Liver (tissue), 9 donors: Measurements from ENCODE around the gene LRP3. TPM values are rescaled to one million over a fixed set of nuclear protein-coding genes. Genes with fewer than 3 reads are reported as not detected.

ENCODE experiments used
- DNase-seq: peaks from one replicate; pipeline ENCODE4 v3.0.0-alpha.2; 2017; ENCODE audit warnings: low spot score
- H3K27ac ChIP-seq, 2 donors: one replicate each; pipeline ENCODE4 v1.7.0; 2013; ENCODE audit warnings: inconsistent platforms in 2 of 2, low read length in 2 of 2, control low read depth in 1 of 2, low read depth in 1 of 2, mild to moderate bottlenecking in 1 of 2
- H3K27me3 ChIP-seq, 4 donors: one replicate each; pipeline versions ENCODE4 v1.6.1 to v1.7.0; 2013; ENCODE audit warnings: low read length in 3 of 4, inconsistent platforms in 1 of 4, mild to moderate bottlenecking in 1 of 4, moderate library complexity in 1 of 4; ENCODE audit not compliant: control insufficient read depth in 4 of 4, insufficient read depth in 4 of 4
- H3K36me3 ChIP-seq, 4 donors: one replicate each; pipeline versions ENCODE4 v1.6.1 to v1.7.0; 2013; ENCODE audit warnings: low read length in 3 of 4, mild to moderate bottlenecking in 3 of 4, low read depth in 1 of 4, moderate library complexity in 1 of 4; ENCODE audit not compliant: control insufficient read depth in 4 of 4, insufficient read depth in 3 of 4
- H3K4me1 ChIP-seq, 4 donors: one replicate each; pipeline versions ENCODE4 v1.6.1 to v1.7.0; 2013; ENCODE audit warnings: low read length in 3 of 4, mild to moderate bottlenecking in 3 of 4, moderate library complexity in 1 of 4; ENCODE audit not compliant: control insufficient read depth in 4 of 4, insufficient read depth in 4 of 4
- H3K4me3 ChIP-seq, 3 donors: one replicate each; pipeline versions ENCODE4 v1.6.1 to v1.7.0; 2013; ENCODE audit warnings: low read length in 3 of 3, control low read depth in 1 of 3, low read depth in 1 of 3, mild to moderate bottlenecking in 1 of 3
- H3K9ac ChIP-seq, 2 donors: one replicate each; pipeline ENCODE4 v1.7.0; 2013; ENCODE audit warnings: low read length in 2 of 2, mild to moderate bottlenecking in 2 of 2, moderate library complexity in 2 of 2, control low read depth in 1 of 2, low read depth in 1 of 2
- H3K9me3 ChIP-seq, 4 donors: one replicate each; pipeline versions ENCODE4 v1.6.1 to v1.7.0; 2013; ENCODE audit warnings: low read length in 3 of 4; ENCODE audit not compliant: control insufficient read depth in 4 of 4
- ATF3 ChIP-seq: IDR thresholded peaks from 2 replicates; pipeline ENCODE4 v1.6.1; 2016; ENCODE audit warnings: antibody characterized with exemption
- CTCF ChIP-seq: fragments of 150-350 bp; IDR thresholded peaks from 2 replicates; pipeline ENCODE4 v1.5.1; 2017; ENCODE audit warnings: improper control_type of control experiment, low read depth, low read length; ENCODE audit not compliant: missing input control
- EGR1 ChIP-seq, 2 donors: IDR thresholded peaks; 2 replicates each; pipeline ENCODE4 v1.6.1; 2016 to 2018; ENCODE audit warnings: antibody characterized with exemption in 2 of 2, low read depth in 2 of 2
- FOXA1 ChIP-seq: IDR thresholded peaks from 2 replicates; pipeline ENCODE4 v1.6.1; 2016; ENCODE audit warnings: antibody characterized with exemption
- FOXA2 ChIP-seq: IDR thresholded peaks from 2 replicates; pipeline ENCODE4 v1.6.1; 2016; ENCODE audit warnings: antibody characterized with exemption
- GABPA ChIP-seq, 2 donors: IDR thresholded peaks in 1 of 2; conservative IDR thresholded peaks in 1 of 2; 2 replicates each; pipeline ENCODE4 v1.6.1; 2016; ENCODE audit warnings: antibody characterized with exemption in 2 of 2, mild to moderate bottlenecking in 1 of 2, moderate library complexity in 1 of 2
- HNF4A ChIP-seq, 2 donors: conservative IDR thresholded peaks; 2 replicates each; pipeline ENCODE4 v1.6.1; 2016; ENCODE audit warnings: antibody characterized with exemption in 2 of 2, mild to moderate bottlenecking in 2 of 2
- HNF4G ChIP-seq: IDR thresholded peaks from 2 replicates; pipeline ENCODE4 v1.6.1; 2016; ENCODE audit warnings: antibody characterized with exemption
- JUND ChIP-seq, 2 donors: IDR thresholded peaks; 2 replicates each; pipeline ENCODE4 v1.6.1; 2016; ENCODE audit warnings: antibody characterized with exemption in 2 of 2
- MAX ChIP-seq: IDR thresholded peaks from 2 replicates; pipeline ENCODE4 v1.6.1; 2016; ENCODE audit warnings: antibody characterized with exemption
- NR2F2 ChIP-seq: IDR thresholded peaks from 2 replicates; pipeline ENCODE4 v1.6.1; 2016; ENCODE audit warnings: antibody characterized with exemption
- RAD21 ChIP-seq, 2 donors: IDR thresholded peaks; 2 replicates each; pipeline ENCODE4 v1.6.1; 2016; ENCODE audit warnings: antibody characterized with exemption in 2 of 2, mild to moderate bottlenecking in 2 of 2
- REST ChIP-seq: IDR thresholded peaks from 2 replicates; pipeline ENCODE4 v1.6.1; 2016; ENCODE audit warnings: antibody characterized with exemption, mild to moderate bottlenecking
- RXRA ChIP-seq, 2 donors: IDR thresholded peaks; 2 replicates each; pipeline ENCODE4 v1.6.1; 2017 to 2018; ENCODE audit warnings: antibody characterized with exemption in 2 of 2, mild to moderate bottlenecking in 1 of 2
- SP1 ChIP-seq: IDR thresholded peaks from 2 replicates; pipeline ENCODE4 v1.6.1; 2018; ENCODE audit warnings: antibody characterized with exemption, mild to moderate bottlenecking
- TAF1 ChIP-seq: conservative IDR thresholded peaks from 2 replicates; pipeline ENCODE4 v1.6.1; 2016; ENCODE audit warnings: antibody characterized with exemption, mild to moderate bottlenecking
- YY1 ChIP-seq: IDR thresholded peaks from 2 replicates; pipeline ENCODE4 v1.6.1; 2016; ENCODE audit warnings: antibody characterized with exemption, mild to moderate bottlenecking
- ZBTB33 ChIP-seq: IDR thresholded peaks from 2 replicates; pipeline ENCODE4 v1.6.1; 2016; ENCODE audit warnings: antibody characterized with exemption
- whole genome bisulfite sequencing: extraction: QIAGEN DNeasy Blood & Tissue Kit; methylation state at CpG from one replicate; pipeline ENCODE4 v1.1.7; 2013; 5-methylcytosine and 5-hydroxymethylcytosine counted together
- polyA plus RNA-seq, 2 donors: library from polyadenylated mRNA; stranded (reverse) in 1 of 2; unstranded in 1 of 2; fragments of 200-250 nt in 1 of 2; fragments of >200 nt in 1 of 2; fragmentation: Nextera tagmentation in 1 of 2; extraction: Ambion mirVana in 1 of 2; gene quantifications; one replicate each; pipeline versions ENCODE4 v1.2.1 to v1.2.3, GENCODE V29; 2013 to 2015
- total RNA-seq, 2 donors: library from RNA; depleted of rRNA; stranded (reverse); fragments of >200 nt; gene quantifications; one replicate each; pipeline ENCODE4 v1.2.3, GENCODE V29; 2014
- donor health status: healthy.
- donor health status: healthy.
- donor health status: healthy.
- donor health status: healthy.
- donor health status: healthy.

LRP3 gene
- total and polyA plus RNA-seq, 4 donors = 2.5 to 42.3 (median 15.4) TPM

- Histone ChIP-seq H3K36me3 (peaks cover 0 to 25% (median 8%) of the 10 kb centered on the region in 4 donors), H3K9ac (no peak overlapping the region), H3K4me3 (no peak overlapping the region), H3K9me3 (no peaks in the 10 kb centered on the region), H3K27me3 (no peaks in the 10 kb centered on the region), H3K4me1 (peaks cover 7 to 16% (median 10%) of the 10 kb centered on the region in 4 donors), H3K27ac (no peak overlapping the region)
- no peak for DNase-seq
- 94% methylated on average over 7 of the region's 7 CpGs for WGBS
- TF ChIP-seq ZBTB33 (no peak), RAD21 (IDR thresholded peaks at IDR 0.05) (no peak), FOXA2 (no peak), JUND (IDR thresholded peaks at IDR 0.05) (no peak), HNF4G (no peak), EGR1 (IDR thresholded peaks at IDR 0.05; ENCODE audit: low read depth in 2 of 2) (no peak), SP1 (no peak), REST (no peak), GABPA (IDR thresholded peaks at IDR 0.05 in 1 of 2, conservative IDR thresholded peaks at IDR 0.05 in 1 of 2) (no peak), TAF1 (no peak), ATF3 (no peak), FOXA1 (no peak), CTCF (no peak), HNF4A (conservative IDR thresholded peaks at IDR 0.05) (no peak), RXRA (IDR thresholded peaks at IDR 0.05) (no peak)
Measured at GRCh38 chr19:33198169-33198568, 4.0 kb downstream of the LRP3 start.

GRCh38 chr19:33199441-33200265, 5.5 kb downstream of the LRP3 start:
- TF ChIP-seq MAX (no peak), YY1 (no peak), RXRA (IDR thresholded peaks at IDR 0.05) (no peak), HNF4A (conservative IDR thresholded peaks at IDR 0.05) (no peak), REST (no peak), NR2F2 (no peak), RAD21 (IDR thresholded peaks at IDR 0.05) (no peak)
- Histone ChIP-seq H3K4me1 (peaks cover 7 to 12% (median 9%) of the 10 kb centered on the region in 4 donors), H3K4me3 (no peak overlapping the region), H3K36me3 (peaks cover 3 to 36% (median 8%) of the 10 kb centered on the region in 4 donors), H3K27ac (no peak overlapping the region), H3K9ac (no peak overlapping the region), H3K27me3 (no peaks in the 10 kb centered on the region), H3K9me3 (no peaks in the 10 kb centered on the region)
- 85% methylated on average over 8 of the region's 8 CpGs for WGBS
- DNase-seq = no peak
